Right atrium auricular region (tissue), 2 donors: ENCODE data around the gene DRAM1. TPM values are rescaled to one million over a fixed set of nuclear protein-coding genes. Genes with fewer than 3 reads are reported as not detected.
"Not testable (repeated sequence)": the region's sequence is repeated elsewhere in the genome, so short reads cannot be mapped to it uniquely, and the experiment has no call there.

Experiments
- DNase-seq: peaks from one replicate; pipeline ENCODE4 v3.0.0-alpha.2; 2019; ENCODE audit warnings: low spot score
- H3K27ac ChIP-seq, 2 donors: fragments of 200-600 bp; sonication (generic); 1 replicate in 1 of 2; 2 replicates in 1 of 2; pipeline ENCODE4 v1.5.1; 2016 to 2019
- H3K27me3 ChIP-seq, 2 donors: fragments of 200-600 bp; sonication (generic); one replicate each; pipeline versions ENCODE4 v1.5.1 to v1.6.0; 2017 to 2019
- H3K36me3 ChIP-seq: fragments of 200-600 bp; sonication (generic); one replicate; pipeline ENCODE4 v1.5.1; 2016
- H3K4me1 ChIP-seq, 2 donors: fragments of 200-600 bp; sonication (generic); one replicate each; pipeline versions ENCODE4 v1.5.1 to v1.6.0; 2017 to 2019
- H3K4me3 ChIP-seq, 2 donors: fragments of 200-600 bp; sonication (generic); 1 replicate in 1 of 2; 2 replicates in 1 of 2; pipeline ENCODE4 v1.5.1; 2017 to 2019; ENCODE audit warnings: mild to moderate bottlenecking in 1 of 2, moderate library complexity in 1 of 2
- H3K9me3 ChIP-seq, 2 donors: fragments of 200-600 bp; sonication (generic); one replicate each; pipeline ENCODE4 v1.5.1; 2019
- CTCF ChIP-seq, 2 donors: fragments of 200-600 bp; sonication (generic); IDR thresholded peaks; one replicate each; pipeline ENCODE4 v1.5.1; 2019; ENCODE audit warnings: antibody characterized with exemption in 2 of 2
- total RNA-seq, 2 donors: library from RNA; depleted of rRNA; stranded (reverse); fragments of >200 nt; gene quantifications; one replicate each; pipeline ENCODE4 v1.1.0, GENCODE V29; 2016

DRAM1 gene
- total RNA-seq, 2 donors from 2014 or later: 3.9 to 12.7 TPM

- Histone ChIP-seq H3K36me3 (no peaks in the 10 kb centered on the region), H3K4me1 (peaks cover 0 to 4% of the 10 kb centered on the region in 2 donors), H3K27me3 (no peaks in the 10 kb centered on the region), H3K27ac (no peak overlapping the region), H3K4me3 (no peak overlapping the region), H3K9me3 (no peaks in the 10 kb centered on the region)
- no peak for DNase-seq
- TF ChIP-seq CTCF (IDR thresholded peaks at IDR 0.05): no peak
These were observed 20.3 kb upstream of the DRAM1 start for GRCh38 chr12:101857043-101857558.

GRCh38 chr12:101858361-101858760 lies 19.0 kb upstream of the DRAM1 start:
- Histone ChIP-seq H3K4me1 (peaks cover 0 to 4% of the 10 kb centered on the region in 2 donors), H3K36me3 (no peaks in the 10 kb centered on the region), H3K4me3 (no peak overlapping the region), H3K27ac (no peak overlapping the region), H3K27me3 (no peaks in the 10 kb centered on the region), H3K9me3 (no peaks in the 10 kb centered on the region)
- no peak for TF ChIP-seq CTCF (IDR thresholded peaks at IDR 0.05)
- DNase-seq: no peak

DNA sequence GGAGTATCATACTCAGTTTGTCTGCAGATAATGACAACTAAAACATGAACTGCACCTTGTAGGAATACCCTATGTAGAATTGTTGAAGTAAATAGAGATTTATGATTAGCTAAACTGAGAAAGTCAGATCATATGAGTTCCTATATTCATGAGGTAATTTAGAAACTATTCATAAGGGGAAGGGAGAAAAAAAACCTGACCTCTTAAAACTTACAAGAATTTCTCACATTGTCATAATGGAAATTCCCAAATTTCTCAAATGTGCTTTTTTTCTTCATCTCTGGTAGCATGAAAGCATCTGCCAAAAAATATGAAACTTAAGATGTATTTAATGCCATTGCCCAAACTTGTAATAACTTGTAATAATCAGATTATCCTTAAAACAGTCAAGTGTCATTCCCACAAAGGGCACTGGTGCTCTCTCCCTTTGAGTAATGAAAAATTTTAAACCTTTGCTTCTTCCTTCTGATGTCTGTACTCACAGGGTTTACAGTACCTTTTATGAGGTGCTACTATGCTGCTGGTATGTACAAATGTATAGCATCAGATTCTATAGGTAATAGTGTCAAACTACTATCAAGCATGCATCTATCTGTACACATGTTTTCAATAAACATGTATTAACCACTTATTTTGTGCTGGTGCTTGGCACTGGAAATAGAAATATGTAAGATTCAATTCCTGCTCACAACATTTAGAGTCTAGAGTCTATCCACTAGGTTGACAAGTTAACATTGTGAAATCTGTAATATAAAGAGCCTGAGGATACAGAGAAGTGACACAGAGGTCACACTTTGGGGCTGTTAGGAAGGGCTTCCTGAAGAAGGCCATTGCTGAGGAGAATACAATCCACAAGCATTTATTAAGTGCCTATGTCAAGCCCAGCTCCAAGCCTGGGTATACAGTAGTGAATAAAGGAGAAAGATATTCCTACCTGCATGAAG lies 17.4 kb upstream of the DRAM1 start:
- Histone ChIP-seq H3K4me3 (no peak overlapping the region), H3K36me3 (no peaks in the 10 kb centered on the region), H3K9me3 (no peaks in the 10 kb centered on the region), H3K27me3 (no peaks in the 10 kb centered on the region), H3K27ac (no peak overlapping the region), H3K4me1 (peaks cover 0 to 4% of the 10 kb centered on the region in 2 donors)
- DNase-seq: no peak
- TF ChIP-seq CTCF (IDR thresholded peaks at IDR 0.05): no peak

- not testable (repeated sequence) for H3K36me3 ChIP-seq, H3K4me3 ChIP-seq, H3K9me3 ChIP-seq, H3K27ac ChIP-seq, H3K27me3 ChIP-seq, H3K4me1 ChIP-seq, DNase-seq
These were observed 15.7 kb upstream of the DRAM1 start for GRCh38 chr12:101861688-101862087.

DNA sequence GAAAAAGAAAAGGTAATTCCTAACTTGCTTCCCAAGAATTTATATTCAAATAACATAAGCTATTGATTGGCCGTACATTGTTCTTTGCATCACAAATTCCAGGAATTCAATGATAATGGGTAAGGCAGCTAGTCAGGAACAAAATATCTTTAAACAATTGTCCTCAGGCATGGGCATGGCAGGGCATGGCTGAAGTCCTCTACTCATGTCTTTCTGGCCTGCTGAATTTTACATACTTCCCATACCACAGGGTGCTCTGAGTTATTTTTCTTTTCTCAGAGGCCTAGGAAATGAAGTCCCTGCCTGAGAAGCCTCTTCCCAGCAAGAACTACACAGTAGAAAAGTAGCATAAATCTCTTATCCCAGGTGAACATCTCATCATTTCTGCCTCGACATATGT lies 15.1 kb upstream of the DRAM1 start:
- no peaks in the 10 kb centered on the region for H3K36me3 ChIP-seq
- H3K4me3 ChIP-seq: no peak overlapping the region
- H3K9me3 ChIP-seq: peaks cover 0 to 8% of the 10 kb centered on the region in 2 donors
- no peak overlapping the region for H3K27ac ChIP-seq
- TF ChIP-seq CTCF (IDR thresholded peaks at IDR 0.05): no peak
- no peak for DNase-seq
- H3K27me3 ChIP-seq: no peaks in the 10 kb centered on the region
- H3K4me1 ChIP-seq: no peaks in the 10 kb centered on the region

DNA sequence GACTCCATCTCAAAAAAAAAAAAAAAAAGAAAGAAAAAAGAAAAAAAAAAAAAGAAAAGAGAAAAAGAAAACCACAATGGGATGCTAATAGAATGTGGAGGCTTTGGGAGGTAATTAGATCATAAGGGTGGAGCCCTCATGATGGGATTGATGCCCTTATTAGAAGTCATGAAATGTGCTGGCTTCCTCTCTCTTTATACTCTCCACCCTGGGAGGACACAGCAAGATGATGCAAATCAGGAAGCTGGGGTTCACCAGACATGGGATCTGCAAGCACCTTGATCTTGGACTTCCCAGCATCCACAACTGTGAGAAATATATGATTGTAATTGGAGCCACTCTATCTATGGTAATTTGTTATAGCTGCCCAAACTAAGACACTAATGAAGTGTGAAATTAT lies 13.4 kb upstream of the DRAM1 start:
- DNase-seq: no peak
- no peak overlapping the region for H3K27ac ChIP-seq
- no peaks in the 10 kb centered on the region for H3K27me3 ChIP-seq
- no peak overlapping the region for H3K4me3 ChIP-seq
- H3K36me3 ChIP-seq: no peaks in the 10 kb centered on the region
- peaks cover 0 to 8% of the 10 kb centered on the region in 2 donors for H3K9me3 ChIP-seq
- no peaks in the 10 kb centered on the region for H3K4me1 ChIP-seq
- TF ChIP-seq CTCF (IDR thresholded peaks at IDR 0.05): no peak
